Activated naive CD4-positive, alpha-beta T cell treated with anti-CD3 and anti-CD28 coated beads, Interleukin-2, amount 50 U/mL, for 16 hours (primary cell): Measurements from ENCODE around the gene GALNT7.

Experiments
- DNase-seq: peaks from one replicate; pipeline ENCODE4 v3.0.0-alpha.2; 2020

The GALNT7 gene

DNA sequence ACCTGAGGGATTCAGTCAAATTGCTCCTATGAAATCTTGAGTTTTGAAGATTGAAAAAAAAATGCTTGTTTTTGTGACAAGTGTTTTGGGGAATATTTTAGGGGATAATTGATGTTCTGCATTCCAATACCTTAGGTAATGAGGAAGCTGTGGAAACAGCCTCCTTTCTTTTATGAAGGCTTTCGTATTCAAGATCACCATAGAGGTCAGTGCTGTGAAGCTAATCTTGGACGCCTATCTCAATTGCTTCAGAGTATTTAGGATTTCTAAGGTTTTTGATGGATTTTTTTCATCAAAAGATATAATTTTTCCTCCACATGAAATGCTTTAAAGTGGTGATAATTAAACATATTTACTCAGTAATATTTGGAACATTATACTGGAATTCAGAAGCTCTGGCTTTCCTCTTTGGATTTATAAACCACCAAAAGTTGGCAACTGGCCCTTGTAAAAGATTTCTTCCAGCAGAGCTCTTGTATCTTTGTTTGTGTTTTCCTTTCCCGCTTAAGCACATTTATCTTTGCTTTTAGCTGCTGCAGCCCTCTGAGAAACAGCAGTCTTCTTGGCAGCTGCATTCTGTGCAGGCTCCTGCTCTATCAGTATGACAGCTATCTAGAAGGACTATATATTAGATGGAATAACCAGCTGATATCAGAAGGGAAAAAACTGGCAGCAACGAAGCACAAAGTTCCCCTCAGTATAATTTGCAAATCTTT, 101.9 kb downstream of the GALNT7 start:
- no peak for DNase-seq

DNA sequence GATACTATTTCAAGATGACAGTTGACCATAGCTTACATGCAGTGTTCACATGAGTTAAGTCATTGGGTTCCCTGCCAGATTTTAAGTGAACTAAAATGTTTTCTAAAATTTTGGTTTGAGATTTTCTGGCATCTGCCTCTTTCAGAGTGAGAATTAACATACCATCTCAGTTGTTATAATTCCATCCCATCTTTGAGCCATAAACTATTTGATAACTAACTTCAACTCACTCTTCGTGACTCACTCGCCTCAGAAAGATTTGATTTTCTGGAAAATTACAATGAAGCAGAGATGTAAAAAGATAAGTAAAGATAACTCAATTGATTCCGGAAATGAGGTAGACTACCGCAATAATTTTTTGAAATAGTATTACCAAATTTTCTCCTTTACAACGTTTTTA, 103.7 kb downstream of the GALNT7 start:
- no peak for DNase-seq

DNA sequence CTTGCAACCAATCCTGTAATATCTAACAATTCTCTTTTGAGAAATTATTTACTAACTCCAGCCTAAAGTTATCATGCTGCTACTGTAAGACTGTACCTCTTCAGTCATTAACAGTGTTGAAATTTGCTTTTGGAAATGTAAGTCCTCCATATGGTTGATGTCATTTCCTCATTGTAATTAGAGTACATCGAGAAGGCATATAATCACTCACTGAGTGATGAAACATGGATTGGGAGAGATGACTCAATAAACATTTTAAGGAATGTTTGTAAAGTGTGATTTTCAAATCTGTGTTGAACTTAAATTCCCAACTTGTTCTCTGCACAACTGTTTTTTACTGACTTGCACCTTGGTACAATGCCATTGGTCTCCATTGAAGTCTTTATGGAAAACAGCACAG, 104.4 kb downstream of the GALNT7 start:
- DNase-seq: no peak

DNA sequence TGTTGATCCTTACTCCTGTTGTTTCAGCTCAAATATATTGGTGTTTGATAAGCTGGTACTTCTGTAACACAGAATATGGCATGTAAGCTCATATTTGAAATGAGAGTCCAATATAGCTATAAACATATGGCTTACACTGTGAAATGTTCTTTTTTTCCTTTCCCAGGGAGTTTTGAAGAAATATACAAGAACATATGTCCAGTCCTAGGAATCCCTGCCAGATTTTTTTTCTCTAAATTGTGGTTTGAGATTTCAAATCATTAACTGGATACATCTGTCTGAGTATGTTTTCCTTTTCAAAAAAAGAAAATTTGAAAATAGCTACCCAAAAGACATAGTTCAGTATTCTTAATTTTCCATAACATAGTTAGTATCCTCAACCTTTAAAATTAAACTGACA, 105.3 kb downstream of the GALNT7 start:
- no peak for DNase-seq

DNA sequence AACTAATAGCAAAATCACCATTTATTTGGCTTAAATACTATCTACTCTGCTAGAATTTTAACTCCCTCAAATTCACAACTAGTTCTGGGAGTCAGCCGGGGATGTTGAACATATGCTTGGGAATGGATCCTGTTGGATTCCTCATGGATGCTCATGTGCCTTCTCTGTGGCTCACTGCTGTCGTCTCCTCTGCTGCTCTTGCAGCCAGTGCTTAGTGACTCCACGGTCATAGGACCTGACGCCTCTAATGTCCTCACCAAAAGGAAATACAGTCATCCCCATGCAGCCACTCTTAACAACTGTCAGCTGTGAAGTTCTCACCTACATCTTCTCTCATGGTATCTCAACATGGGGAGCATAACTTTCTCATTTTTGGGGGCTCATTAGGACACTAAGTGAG, 106.1 kb downstream of the GALNT7 start:
- no peak for DNase-seq

DNA sequence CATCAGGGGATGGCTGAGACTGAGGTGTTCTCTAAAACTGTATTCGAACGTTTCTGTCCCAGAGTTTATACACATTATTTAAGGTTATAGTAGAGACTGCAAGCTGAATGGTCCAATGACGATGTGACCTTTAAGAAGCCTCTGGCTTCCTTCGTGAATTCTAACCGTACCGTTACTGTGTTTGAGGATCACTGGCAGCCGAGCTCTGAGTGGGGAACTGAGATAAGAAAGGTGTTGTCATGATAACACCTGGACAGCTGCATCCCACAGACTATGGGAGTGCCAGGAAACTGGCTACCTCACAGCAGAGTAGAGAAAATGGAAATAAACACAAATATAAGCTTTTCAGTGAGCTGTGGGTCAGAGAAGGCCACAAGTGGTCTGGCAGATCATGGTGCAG, 106.5 kb downstream of the GALNT7 start:
- no peak for DNase-seq

DNA sequence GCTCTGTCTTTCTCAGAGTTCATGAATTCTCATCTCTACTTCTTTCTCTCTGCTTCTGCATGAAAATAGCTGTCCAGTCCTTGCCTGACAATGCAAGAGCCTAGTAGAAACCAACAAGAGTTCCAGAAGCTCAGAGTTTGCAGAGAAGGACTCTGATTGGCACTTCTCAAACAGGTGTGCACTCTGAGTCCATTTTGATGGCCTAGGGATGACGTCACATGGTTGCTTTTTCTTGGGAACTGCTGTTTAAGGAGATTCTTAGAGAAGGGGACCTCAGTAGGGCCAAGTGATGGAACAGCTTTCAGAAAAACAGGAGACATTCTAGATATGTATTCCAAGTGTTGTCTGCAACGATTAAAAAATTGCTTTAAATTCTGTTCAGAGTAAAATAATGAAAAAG, 108.7 kb downstream of the GALNT7 start:
- DNase-seq: no peak

DNA sequence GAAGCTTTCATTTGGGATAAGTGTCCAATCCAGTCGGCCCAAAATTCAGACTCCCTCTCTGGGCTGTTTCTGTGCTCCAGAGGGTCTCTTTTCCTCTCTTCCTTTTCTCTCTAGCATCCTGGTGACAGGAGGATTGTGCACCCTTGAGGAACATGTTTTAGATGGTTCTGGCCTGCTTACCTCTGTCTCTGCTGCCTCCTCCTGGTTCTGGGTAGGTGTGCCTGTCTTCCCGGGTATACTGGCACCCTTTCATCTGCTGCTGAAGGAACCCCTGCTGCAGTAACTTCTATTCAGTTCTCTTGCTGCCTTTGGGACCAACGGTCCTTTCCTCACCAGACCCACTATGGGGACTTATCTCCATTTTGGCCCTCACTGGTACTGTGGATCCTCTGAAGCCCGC, 112.4 kb downstream of the GALNT7 start:
- DNase-seq: no peak

DNA sequence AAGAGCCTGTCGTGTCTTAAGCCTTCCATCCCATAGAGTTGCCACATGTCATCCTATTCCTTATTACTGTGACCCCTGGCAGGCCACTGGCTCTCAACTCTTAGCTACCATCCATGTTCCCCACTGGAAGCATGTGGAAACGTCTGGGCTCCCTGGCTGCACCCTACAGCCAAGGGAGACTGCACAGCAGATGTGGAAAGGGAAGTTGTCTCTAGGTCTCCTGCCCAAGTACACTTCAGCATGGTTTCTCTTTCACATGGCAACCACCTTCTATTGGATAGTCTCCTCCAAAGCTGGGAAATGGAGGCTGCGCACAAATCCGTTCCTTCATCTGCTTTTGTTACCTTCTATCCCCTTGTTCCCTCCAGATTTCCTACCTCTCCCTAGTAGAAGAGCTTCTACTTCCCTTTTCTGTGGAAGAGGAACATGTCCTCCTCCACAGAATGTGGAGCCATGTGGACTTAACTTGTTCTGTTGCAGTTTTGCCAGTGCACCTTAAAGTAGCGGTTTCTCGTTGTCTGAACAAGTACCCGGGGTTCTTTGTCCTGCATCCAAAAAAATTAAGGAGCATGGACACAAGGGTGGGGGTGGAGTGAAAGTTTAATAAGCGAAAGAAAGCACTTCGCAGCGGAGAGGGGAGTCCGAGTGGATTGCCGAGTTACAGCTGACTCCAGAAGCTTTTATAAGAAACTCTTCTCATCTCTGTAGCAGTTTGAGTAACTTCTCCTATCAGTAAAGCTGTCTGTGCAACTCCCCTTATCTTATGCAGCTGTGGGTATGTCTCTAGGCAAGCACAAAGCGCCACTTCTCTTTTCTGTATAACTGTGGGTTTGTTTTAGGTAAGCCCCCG, 113.0 kb downstream of the GALNT7 start:
- DNase-seq: no peak

DNA sequence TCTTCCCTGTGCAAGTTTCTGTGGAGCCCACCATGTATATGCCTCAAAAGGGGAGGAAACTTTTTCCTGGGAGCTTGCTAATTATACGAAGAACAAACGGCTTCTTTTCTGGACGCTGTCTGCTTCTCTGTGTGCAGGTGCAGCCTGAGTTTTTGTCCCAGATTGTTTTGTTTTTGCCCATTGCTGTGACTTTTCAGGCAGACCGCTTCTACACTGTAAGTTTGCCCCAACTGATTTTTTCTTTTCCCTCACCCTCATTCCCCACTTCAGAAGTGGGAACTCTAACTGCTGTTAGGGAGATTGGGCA, 113.6 kb downstream of the GALNT7 start:
- no peak for DNase-seq

DNA sequence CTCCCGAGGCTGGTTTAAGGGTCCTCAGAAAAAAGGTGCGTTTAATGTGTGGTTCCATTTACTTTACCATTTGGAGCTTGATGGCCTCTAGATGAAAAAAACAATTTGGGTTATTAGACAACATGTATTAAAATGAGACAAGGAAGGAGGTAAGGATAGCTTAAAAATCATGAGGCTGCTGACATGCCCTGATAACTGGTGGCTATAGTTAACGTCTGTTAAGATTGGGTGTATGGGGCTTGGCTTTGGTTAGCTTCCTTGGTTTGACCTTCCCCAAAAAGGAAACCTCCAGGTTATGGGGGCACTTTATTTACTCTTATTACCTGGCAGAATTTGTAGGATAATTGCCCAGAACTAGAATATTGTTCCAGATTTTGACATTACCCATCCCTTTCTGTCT, 114.0 kb downstream of the GALNT7 start:
- DNase-seq: no peak

DNA sequence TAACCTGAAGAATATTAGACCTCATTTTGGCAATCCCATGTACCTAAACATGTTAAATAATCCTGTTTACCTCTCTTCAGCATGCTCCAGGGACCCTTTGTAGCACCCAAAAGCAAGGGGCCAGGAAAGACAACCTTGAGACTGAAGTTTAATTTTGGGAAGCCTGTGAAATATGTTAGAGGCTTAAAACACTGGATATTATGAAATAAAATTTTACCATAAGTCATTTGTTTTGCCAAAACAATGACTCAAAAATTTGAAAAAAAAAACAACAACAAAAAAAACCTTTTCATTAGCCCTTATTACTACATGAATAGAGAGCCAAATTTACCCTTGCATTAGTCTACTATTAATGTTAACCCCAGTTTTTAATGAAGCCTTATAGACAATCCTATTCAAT, 115.9 kb downstream of the GALNT7 start:
- DNase-seq: no peak

DNA sequence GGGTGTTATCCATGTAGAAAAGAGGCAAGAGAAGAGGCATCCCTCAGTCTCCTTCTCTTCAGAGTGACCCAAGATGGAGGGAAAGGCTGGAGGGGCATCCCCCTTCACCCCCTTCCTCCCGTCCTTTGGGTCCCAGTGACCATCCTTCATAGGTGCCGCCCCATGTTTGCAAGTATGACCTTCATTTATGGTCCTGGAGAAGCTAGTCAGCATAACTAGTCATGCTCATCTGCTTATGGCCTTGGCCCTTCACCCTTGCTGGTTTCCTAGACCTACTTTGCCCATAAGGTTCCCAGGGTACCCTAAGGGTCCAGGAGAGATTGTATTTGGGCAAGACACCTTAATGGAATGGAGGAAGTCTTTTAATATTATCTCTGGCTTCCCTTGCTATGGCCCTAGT, 118.9 kb downstream of the GALNT7 start:
- no peak for DNase-seq

DNA sequence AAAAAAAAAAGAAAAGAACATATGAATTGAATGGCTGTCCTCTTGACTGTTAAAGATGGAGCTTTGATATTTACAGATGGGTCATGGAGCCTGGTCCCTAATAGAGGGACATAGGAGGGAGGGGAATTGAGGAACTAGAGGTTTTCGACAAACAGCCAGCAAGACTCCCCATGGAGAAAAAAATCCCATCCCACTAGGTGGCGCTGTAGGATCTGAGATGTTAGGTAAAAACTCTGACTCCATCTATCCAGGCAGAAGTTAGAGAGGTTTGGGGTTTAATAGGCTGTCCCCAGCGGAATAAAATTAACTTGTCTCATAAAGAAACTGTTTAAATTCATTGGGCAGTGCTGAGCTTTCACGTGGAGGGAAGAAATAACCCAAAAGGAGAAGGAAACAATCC, 119.7 kb downstream of the GALNT7 start:
- DNase-seq: peak; percentile 69

DNA sequence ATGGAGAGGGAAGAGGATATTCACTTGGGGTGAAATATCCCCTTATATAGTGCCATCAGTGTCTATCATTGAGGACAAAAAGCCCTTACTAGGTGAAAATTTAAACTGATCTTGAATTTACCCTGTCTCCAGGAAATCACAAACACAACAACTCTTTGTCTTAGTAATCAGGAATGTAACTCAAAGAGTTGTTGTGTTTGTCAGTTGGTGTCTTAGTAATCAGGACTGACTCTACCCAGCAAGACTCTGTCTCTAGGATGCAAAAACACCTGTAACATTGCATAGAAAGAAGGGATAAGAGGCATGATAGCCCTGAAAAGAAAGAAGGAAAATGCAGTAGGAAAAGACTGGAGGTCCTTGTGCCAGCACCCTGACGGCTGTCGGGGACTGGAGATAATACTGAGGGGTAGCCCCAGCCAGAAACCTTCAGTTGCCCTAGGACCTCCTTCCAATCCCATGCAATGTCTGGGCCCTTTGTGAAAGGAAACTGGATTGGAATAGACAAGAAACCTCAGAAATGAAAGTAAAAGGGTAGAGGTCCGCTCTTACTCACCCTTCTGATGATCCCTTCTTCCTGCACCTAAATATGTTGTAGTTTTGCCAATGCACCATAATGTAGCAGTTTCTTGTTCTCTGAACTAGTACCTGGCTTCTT, 120.2 kb downstream of the GALNT7 start:
- no peak for DNase-seq

DNA sequence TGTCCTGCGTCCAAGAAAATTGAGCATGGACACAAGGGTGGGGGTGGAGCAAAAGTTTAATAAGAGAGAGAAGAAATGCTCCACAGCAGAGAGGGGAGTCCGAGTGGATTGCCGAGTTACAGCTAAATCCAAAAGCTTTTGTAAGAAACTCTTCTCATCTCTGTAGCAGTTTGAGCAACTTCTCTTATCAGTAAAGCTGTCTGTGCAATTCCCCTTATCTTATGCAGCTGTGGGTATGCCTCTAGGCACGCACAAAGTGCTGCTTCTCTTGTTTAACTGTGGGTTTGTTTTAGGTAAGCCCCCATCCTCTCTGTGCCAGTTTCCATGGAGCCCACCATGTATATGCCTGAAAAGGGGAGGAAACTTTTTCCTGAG, 120.7 kb downstream of the GALNT7 start:
- DNase-seq: no peak

DNA sequence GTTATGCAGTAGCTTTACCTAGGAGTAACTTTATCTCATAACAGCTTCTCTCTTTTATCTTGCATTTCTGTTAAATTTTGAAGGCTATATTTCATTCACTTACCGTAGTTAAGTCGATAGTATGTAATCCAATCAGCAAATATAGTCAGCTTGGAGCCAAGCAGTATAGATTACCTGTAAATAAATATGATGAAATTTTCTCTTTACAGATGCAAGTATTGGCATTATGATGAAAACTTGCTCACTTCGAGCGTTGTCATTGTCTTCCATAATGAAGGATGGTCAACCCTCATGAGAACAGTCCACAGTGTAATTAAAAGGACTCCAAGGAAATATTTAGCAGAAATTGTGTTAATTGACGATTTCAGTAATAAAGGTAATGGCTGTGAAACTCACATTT, 123.3 kb downstream of the GALNT7 start:
- no peak for DNase-seq

DNA sequence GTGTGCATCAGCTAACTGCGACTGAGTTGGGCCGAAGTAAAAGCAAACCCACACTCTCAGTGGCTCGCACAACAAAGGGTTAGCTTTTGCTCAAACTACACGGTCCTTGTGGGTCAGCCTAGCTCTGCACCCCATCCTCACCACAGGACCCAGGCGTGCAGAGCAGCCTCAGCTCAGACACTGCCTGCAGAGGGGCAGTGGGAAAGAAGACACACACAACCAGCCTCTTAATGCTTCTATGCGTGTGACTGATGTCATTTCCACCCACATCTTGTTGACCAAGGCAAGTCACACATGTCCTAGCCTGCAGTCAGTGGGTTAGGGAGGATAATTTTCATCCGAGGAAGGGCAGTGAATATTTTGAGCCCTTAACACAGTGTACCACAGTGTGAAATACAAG, 125.1 kb downstream of the GALNT7 start:
- DNase-seq: no peak

DNA sequence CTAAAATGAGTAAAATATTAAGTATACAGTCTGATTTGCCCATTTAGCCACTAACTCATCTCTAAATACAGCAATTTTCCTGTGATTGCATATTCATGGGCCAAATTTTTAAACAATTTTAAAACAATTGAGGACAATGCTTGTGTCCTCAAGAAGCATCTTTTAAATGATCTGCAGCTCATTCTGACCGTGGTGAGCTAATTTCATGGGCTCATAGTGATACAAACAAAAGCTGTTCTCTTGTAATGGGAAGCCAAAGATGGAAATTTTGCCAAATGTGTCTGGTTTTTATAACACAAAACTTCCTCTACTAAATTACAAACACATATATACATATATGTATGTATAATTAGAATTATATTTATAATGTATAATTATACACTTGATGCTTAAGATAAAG, 125.8 kb downstream of the GALNT7 start:
- DNase-seq: no peak

DNA sequence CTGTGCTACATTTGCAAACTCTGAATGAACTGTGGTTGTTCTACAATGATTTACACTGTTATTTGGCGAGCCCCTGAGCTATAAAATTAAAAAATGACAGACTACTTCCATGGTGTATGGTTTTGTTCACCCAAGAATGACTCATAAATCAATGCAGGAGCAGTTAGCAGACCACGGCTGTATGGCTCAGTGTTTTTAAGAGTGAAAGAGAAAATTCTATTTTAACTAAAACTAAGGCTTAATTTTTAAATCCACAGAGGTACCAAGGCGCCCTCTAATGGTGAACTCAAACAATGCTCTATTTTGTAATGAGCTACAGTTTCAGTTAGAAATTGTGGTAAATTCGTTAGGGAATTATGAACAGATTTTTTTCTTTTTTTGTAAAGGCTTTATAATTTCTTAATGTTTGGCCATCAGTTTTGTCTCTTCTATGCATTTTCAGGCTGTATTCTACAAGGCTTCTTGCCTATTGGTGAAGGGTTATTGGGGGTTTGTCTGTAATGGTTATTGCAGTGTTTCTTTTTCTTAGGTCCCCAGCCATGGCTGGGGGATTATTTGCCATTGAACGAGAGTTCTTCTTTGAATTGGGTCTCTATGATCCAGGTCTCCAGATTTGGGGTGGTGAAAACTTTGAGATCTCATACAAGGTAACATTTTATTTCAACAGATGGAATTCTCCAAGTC, 133.0 kb downstream of the GALNT7 start:
- DNase-seq: no peak

DNA sequence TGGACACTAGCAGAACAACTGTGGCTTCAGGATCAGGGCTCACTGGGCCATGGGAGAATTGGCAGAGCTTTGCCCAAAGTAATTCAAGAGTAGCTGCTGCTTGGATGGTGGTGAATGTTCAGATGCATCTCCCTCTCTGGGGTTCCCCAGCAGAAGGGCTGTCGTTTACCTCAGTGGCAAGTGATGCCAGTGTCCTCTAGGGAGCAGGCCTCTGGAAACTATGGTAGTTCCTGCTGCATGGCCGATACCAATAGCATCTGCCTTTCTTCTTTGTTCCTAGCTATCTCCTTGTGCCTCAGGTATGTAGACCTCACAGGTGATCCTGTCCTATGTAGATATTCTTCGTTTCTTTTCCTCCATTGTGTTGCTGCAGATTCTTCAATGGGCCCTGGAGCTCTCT, 139.2 kb downstream of the GALNT7 start:
- no peak for DNase-seq

DNA sequence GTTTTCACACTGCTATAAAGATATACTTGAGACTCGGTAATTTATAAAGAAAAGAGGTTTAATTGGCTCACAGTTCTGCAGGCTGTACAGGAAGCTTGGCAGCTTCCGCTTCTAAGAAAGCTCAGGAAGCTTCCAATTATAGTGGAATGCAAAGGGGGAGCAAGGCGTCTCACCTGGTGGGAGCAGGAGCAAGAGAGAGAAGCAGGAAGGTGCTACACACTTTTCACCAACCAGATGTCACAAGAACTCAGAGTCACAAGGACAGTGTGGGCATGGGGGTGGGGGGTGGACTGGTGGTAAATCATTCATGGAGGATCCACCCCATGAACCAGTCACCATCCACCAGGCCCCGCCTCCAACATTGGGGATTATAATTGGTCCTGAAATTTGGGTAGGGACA, 142.8 kb downstream of the GALNT7 start:
- DNase-seq: no peak

DNA sequence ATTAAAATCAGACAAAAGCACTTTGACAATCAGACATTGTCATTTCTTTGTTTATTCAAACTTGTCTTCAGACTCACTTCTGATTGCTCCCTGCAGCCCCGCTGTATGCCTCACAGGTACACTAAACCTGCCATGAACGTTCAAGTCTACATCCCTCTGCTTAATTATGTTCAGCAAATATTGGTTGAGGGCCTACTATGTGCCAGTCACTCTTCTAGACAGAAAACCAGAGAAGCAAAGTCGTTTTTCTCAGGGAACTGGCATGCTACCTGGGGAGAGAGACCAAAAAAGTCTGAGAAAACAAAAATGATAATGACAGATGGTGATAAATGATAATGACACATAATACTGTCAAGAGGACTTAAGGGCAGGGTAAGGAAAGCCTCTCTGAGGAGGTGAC, 146.1 kb downstream of the GALNT7 start:
- DNase-seq: no peak

DNA sequence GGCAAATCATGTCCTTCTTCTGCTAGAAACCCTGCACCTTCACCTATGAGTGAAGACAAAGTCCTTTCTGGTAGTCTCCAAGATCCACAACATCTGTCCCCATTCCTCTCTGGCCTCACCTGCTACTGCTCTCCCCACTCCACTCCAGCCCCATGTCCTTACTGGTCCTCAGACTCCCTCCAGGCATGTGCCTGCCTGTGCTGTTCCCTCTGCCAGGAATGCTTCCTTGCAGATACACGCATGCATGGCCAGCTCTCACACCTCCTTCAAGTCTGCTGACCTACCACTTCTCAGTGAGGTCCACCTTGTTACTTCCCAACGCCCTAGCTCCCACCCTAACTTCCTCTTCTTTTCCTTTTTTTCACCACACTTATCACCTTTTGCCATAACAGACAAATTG, 147.4 kb downstream of the GALNT7 start:
- no peak for DNase-seq
